WTC11 (cell line): Measurements from ENCODE around the gene ASZ1. TPM values are rescaled to one million over a fixed set of nuclear protein-coding genes. Genes with fewer than 3 reads are reported as not detected.

ENCODE experiments used
- ATAC-seq: fragments of 200-7000 bp; cut with Tn5 transposase; 2 replicates; pipeline ENCODE4 v1.10.0; 2021; ENCODE audit warnings: mild to moderate bottlenecking, moderate library complexity
- CTCF ChIA-PET: fragments of 300-600 bp; sonication (Branson Sonifier 250); formaldehyde crosslinking; loops from one replicate; lab custom pipeline; 2021; ENCODE audit warnings: antibody characterized with exemption; lab: Charles Lee
- POLR2A ChIA-PET: fragments of 350-600 bp; sonication (Branson Sonifier 250); formaldehyde crosslinking; loops from one replicate; lab custom pipeline; 2021; ENCODE audit warnings: antibody characterized with exemption; lab: Charles Lee
- DNase-seq: peaks from one replicate; pipeline ENCODE4 v3.0.0; 2021; ENCODE audit warnings: low spot score
- H3K27ac Mint-ChIP-seq: 2 replicates; pipeline ENCODE4 v1.8.0; 2021; ENCODE audit warnings: mixed read lengths
- H3K27me3 Mint-ChIP-seq: 2 replicates; pipeline ENCODE4 v1.8.0; 2021; ENCODE audit warnings: low read depth, mild to moderate bottlenecking, moderate library complexity, mixed read lengths
- H3K36me3 Mint-ChIP-seq: 2 replicates; pipeline ENCODE4 v1.8.0; 2021; ENCODE audit warnings: mixed read lengths
- H3K4me1 Mint-ChIP-seq: 2 replicates; pipeline ENCODE4 v1.8.0; 2022; ENCODE audit warnings: mixed read lengths
- H3K4me3 Mint-ChIP-seq: 2 replicates; pipeline ENCODE4 v1.8.0; 2021; ENCODE audit warnings: mild to moderate bottlenecking, moderate library complexity, mixed read lengths
- H3K9me3 Mint-ChIP-seq: 2 replicates; pipeline ENCODE4 v1.8.0; 2021; ENCODE audit warnings: mixed read lengths
- ARID4B ChIP-seq: sonication (generic); formaldehyde crosslinking; IDR thresholded peaks from 2 replicates; pipeline ENCODE4 v1.8.0; 2023; ENCODE audit warnings: missing genetic modification reagents, mild to moderate bottlenecking, borderline replicate concordance
- ATF1 ChIP-seq: sonication (generic); formaldehyde crosslinking; IDR thresholded peaks from 2 replicates; pipeline ENCODE4 v1.8.1; 2023; ENCODE audit warnings: mild to moderate bottlenecking, moderate library complexity, missing genetic modification reagents
- E2F5 ChIP-seq: sonication (generic); formaldehyde crosslinking; IDR thresholded peaks from 2 replicates; pipeline ENCODE4 v1.8.1; 2022; ENCODE audit warnings: mild to moderate bottlenecking, moderate library complexity, missing genetic modification reagents
- FOXK1 ChIP-seq: sonication (generic); formaldehyde crosslinking; IDR thresholded peaks from 2 replicates; pipeline ENCODE4 v1.8.0; 2022; ENCODE audit warnings: mild to moderate bottlenecking, moderate library complexity, missing genetic modification reagents
- FOXP1 ChIP-seq: sonication (generic); formaldehyde crosslinking; IDR thresholded peaks from 2 replicates; pipeline ENCODE4 v1.8.0; 2022; ENCODE audit warnings: missing genetic modification reagents, mild to moderate bottlenecking, moderate library complexity, borderline replicate concordance
- GRHL2 ChIP-seq: fragments of 250-450 bp; sonication (Bioruptor Pico); IDR thresholded peaks from 2 replicates; pipeline ENCODE4 v1.8.0; 2022; ENCODE audit warnings: mild to moderate bottlenecking, moderate library complexity; ENCODE audit not compliant: insufficient replicate concordance, severe bottlenecking
- NFE2L1 ChIP-seq: sonication (generic); formaldehyde crosslinking; IDR thresholded peaks from 2 replicates; pipeline ENCODE4 v1.8.1; 2023; ENCODE audit warnings: missing genetic modification reagents
- SOX15 ChIP-seq: fragments of 250-450 bp; sonication (Bioruptor Pico); IDR thresholded peaks from 2 replicates; pipeline ENCODE4 v1.9.0; 2021; ENCODE audit warnings: mild to moderate bottlenecking
- ZNF232 ChIP-seq: sonication (generic); formaldehyde crosslinking; IDR thresholded peaks from 2 replicates; pipeline ENCODE4 v1.8.0; 2022; ENCODE audit warnings: mild to moderate bottlenecking, missing genetic modification reagents
- ZNF263 ChIP-seq: sonication (generic); formaldehyde crosslinking; IDR thresholded peaks from 2 replicates; pipeline ENCODE4 v1.8.1; 2022; ENCODE audit warnings: low read depth, mild to moderate bottlenecking, moderate library complexity, missing genetic modification reagents
- ZNF532 ChIP-seq: fragments of 250-450 bp; sonication (Bioruptor Pico); IDR thresholded peaks from 2 replicates; pipeline ENCODE4 v1.9.0; 2021; ENCODE audit warnings: mild to moderate bottlenecking, borderline replicate concordance
- total RNA-seq: library from RNA; stranded (reverse); gene quantifications from 3 replicates; pipeline ENCODE4 v1.2.3, GENCODE V29; 2021
- TF ChIP-seq, protein P1 (sequence below): fragments of 250-450 bp; sonication (Bioruptor Pico); conservative IDR thresholded peaks from 2 replicates; pipeline ENCODE4 v1.9.0; 2021; ENCODE audit warnings: mild to moderate bottlenecking

ASZ1 gene
- total RNA-seq, 1 experiment from 2014 or later: not detected

GRCh38 chr7:117399820-117400422, 27.4 kb downstream of the ASZ1 start (continued):
- TF ChIP-seq ZNF532 (CRISPR knock-in tag): no peak
- no peak for TF ChIP-seq ZNF232 (CRISPR knock-in tag)
- no peak for TF ChIP-seq GRHL2
- TF ChIP-seq ZNF263 (CRISPR knock-in tag): no peak

DNA sequence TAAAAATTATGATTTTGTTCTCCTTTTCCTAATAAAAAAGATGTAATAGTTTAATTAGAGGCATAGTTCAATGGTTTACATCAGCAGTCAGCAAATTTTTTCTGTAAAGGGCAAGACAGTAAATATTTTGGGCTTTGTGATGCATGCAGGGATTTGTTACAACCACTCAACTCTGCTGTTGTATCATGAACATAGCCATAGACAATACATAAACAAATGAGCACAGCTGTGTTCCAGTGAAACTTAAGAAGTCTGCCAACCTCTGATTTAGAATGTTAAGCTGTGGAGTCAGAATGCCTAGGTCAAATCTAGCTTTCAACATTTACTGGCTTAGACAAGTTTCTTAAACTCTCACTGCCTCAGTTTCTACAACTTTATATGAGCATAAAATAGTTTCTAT, 31.6 kb downstream of the ASZ1 start:
- CTCF ChIA-PET: no interaction called here
- Mint-ChIP-seq H3K9me3 (no peaks in the 10 kb centered on the region), H3K4me3 (no peak overlapping the region), H3K27me3 (no peaks in the 10 kb centered on the region), H3K4me1 (peaks cover 8% of the 10 kb centered on the region), H3K27ac (no peak overlapping the region), H3K36me3 (no peaks in the 10 kb centered on the region)
- no peak for ATAC-seq
- TF ChIP-seq ZNF532 (CRISPR knock-in tag) (no peak), FOXP1 (CRISPR knock-in tag) (no peak), SOX15 (CRISPR knock-in tag) (no peak), FOXK1 (CRISPR knock-in tag) (no peak), ATF1 (no peak), E2F5 (CRISPR knock-in tag) (no peak), NFE2L1 (CRISPR knock-in tag) (no peak), ARID4B (CRISPR knock-in tag) (no peak)
- TF ChIP-seq, protein P1, sequence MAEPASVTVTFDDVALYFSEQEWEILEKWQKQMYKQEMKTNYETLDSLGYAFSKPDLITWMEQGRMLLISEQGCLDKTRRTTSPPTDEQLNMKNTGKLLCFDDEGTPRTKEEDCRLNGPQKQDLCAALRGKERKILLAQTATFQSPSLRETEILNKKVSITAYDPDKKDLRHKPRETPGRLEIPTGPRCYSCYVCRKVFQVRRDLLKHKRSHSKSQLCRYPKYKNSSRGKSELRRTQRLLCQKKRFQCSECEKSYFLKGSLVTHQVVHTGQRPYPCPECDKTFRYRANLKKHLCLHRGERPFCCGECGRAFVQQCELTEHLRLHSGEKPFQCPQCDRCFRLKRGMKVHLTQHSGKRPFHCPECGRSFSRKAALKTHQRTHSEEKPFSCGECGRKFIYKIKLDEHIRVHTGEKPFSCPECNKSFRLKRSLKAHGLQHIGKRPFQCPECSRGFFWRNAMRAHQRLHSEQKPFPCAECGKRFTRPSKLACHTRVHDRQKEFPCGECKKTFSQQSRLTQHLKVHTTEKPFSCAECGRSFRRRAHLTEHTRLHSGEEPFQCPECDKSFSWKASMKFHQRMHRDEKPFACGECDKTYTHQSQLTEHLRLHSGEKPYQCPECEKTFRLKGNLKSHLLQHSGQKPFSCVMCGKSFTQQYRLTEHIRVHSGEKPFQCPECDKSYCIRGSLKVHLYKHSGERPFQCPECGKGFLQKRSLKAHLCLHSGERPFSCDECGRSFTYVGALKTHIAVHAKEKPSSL (CRISPR knock-in tag): no peak
- POLR2A ChIA-PET: no interaction called here
- DNase-seq: no peak
